K562 (cell line): ENCODE measurements around the gene GPR152. TPM values are rescaled to one million over a fixed set of nuclear protein-coding genes. Genes with fewer than 3 reads are reported as not detected.

Experiments used
- ARNT ChIP-seq, 2 experiments: fragments of 450-650 bp; IDR thresholded peaks; 2 replicates each; pipeline ENCODE4 v1.6.1; 2016; ENCODE audit warnings: mild to moderate bottlenecking in 1 of 2
- ATF7 ChIP-seq: fragments of 450-650 bp; IDR thresholded peaks from 2 replicates; pipeline ENCODE4 v1.7.1; 2014; ENCODE audit warnings: mild to moderate bottlenecking, moderate library complexity
- BACH1 ChIP-seq: fragments of 200-800 bp; sonication (Bioruptor generic); IDR thresholded peaks from 2 replicates; pipeline ENCODE4 v1.6.1; 2016; ENCODE audit warnings: missing genetic modification characterization, missing compliant biosample characterization
- BHLHE40 ChIP-seq: IDR thresholded peaks from 2 replicates; pipeline ENCODE4 v1.6.1; 2011; ENCODE audit warnings: low read length, improper control_type of control experiment
- CAMTA2 ChIP-seq: fragments of 250-450 bp; sonication (Bioruptor Pico); conservative IDR thresholded peaks from 2 replicates; pipeline ENCODE4 v1.5.1; 2022
- CUX1 ChIP-seq: fragments of 200-800 bp; sonication (Bioruptor generic); IDR thresholded peaks from 2 replicates; pipeline ENCODE4 v1.6.1; 2016; ENCODE audit warnings: missing genetic modification characterization, missing compliant biosample characterization
- EP400 ChIP-seq: fragments of 450-650 bp; IDR thresholded peaks from 2 replicates; pipeline ENCODE4 v1.6.1; 2017; ENCODE audit warnings: antibody characterized with exemption, mild to moderate bottlenecking, moderate library complexity
- FOXJ2 ChIP-seq: fragments of 200-800 bp; sonication (Bioruptor generic); IDR thresholded peaks from 2 replicates; pipeline ENCODE4 v1.6.1; 2016; ENCODE audit warnings: missing genetic modification characterization, missing compliant biosample characterization
- GATA2 ChIP-seq: sonication (generic); formaldehyde crosslinking; IDR thresholded peaks from 2 replicates; pipeline ENCODE4 v1.4.0; 2020; ENCODE audit warnings: mild to moderate bottlenecking, missing genetic modification reagents
- MAZ ChIP-seq, 2 experiments: fragments of 450-650 bp in 1 of 2; sonication (generic) in 1 of 2; formaldehyde crosslinking; IDR thresholded peaks in 1 of 2; conservative IDR thresholded peaks in 1 of 2; 2 replicates each; pipeline versions ENCODE4 v1.4.0 to v1.5.0; 2020; ENCODE audit warnings: mild to moderate bottlenecking in 1 of 2, missing genetic modification reagents in 1 of 2
- NBN ChIP-seq: fragments of 450-650 bp; IDR thresholded peaks from 2 replicates; pipeline ENCODE4 v1.6.1; 2016; ENCODE audit warnings: low read depth, mild to moderate bottlenecking
- NCOA4 ChIP-seq: fragments of 450-650 bp; IDR thresholded peaks from 2 replicates; pipeline ENCODE4 v1.6.1; 2018; ENCODE audit warnings: mild to moderate bottlenecking; ENCODE audit not compliant: partially characterized antibody
- PHTF2 ChIP-seq: fragments of 250-450 bp; sonication (Bioruptor Pico); IDR thresholded peaks from 2 replicates; pipeline ENCODE4 v1.5.0; 2021; ENCODE audit warnings: mild to moderate bottlenecking
- PRMT5 ChIP-seq: sonication (generic); formaldehyde crosslinking; IDR thresholded peaks from 2 replicates; pipeline ENCODE4 v1.5.0; 2020; ENCODE audit warnings: missing genetic modification reagents
- SP1 ChIP-seq: sonication (generic); formaldehyde crosslinking; IDR thresholded peaks from 2 replicates; pipeline ENCODE4 v1.8.1; 2022; ENCODE audit warnings: mild to moderate bottlenecking, missing genetic modification reagents
- THRA ChIP-seq: fragments of 450-650 bp; IDR thresholded peaks from 2 replicates; pipeline ENCODE4 v1.6.1; 2017; ENCODE audit warnings: mild to moderate bottlenecking, moderate library complexity
- ZNF224 ChIP-seq: sonication (generic); formaldehyde crosslinking; IDR thresholded peaks from 2 replicates; pipeline ENCODE4 v1.8.0; 2022; ENCODE audit warnings: mild to moderate bottlenecking, missing genetic modification reagents
- ZNF277 ChIP-seq: fragments of 250-450 bp; sonication (Bioruptor Pico); IDR thresholded peaks from 2 replicates; pipeline ENCODE4 v1.8.0; 2022; ENCODE audit warnings: inconsistent platforms, mild to moderate bottlenecking, moderate library complexity, borderline replicate concordance
- ZNF311 ChIP-seq: fragments of 250-450 bp; sonication (Bioruptor Pico); IDR thresholded peaks from 2 replicates; pipeline ENCODE4 v1.4.0; 2020; ENCODE audit warnings: mild to moderate bottlenecking, moderate library complexity
- ZNF408 ChIP-seq: fragments of 250-450 bp; sonication (Bioruptor Pico); IDR thresholded peaks from 2 replicates; pipeline ENCODE4 v1.4.0; 2020; ENCODE audit warnings: low read depth, mild to moderate bottlenecking, moderate library complexity
- ZNF766 ChIP-seq: fragments of 200-800 bp; sonication (Bioruptor generic); conservative IDR thresholded peaks from 2 replicates; pipeline ENCODE4 v1.6.1; 2016; ENCODE audit warnings: missing genetic modification characterization, missing compliant biosample characterization
- polyA plus RNA-seq, 8 experiments: library from polyadenylated mRNA; depleted of rRNA in 4 of 8; stranded (reverse) in 5 of 8; unstranded in 3 of 8; fragments of >200 nt; fragmentation: Nextera tagmentation in 2 of 8; fragmentation: Illumina TruSeq in 1 of 8; extraction: Ambion mirVana in 2 of 8; extraction: Trizol in 1 of 8; gene quantifications; 2 replicates each; pipeline versions ENCODE4 v1.2.1 to v1.2.3, GENCODE V29; 2011 to 2014; ENCODE audit warnings: inconsistent platforms in 1 of 8, missing spikeins in 1 of 8
- total RNA-seq, 7 experiments: library from RNA; depleted of rRNA in 6 of 7; stranded (reverse); fragments of >200 nt in 6 of 7; fragmentation: Illumina TruSeq in 2 of 7; extraction: Trizol in 2 of 7; gene quantifications; 2 replicates each; pipeline versions ENCODE4 v1.2.1 to v1.2.3, GENCODE V29; 2011 to 2021; ENCODE audit warnings: low replicate concordance in 1 of 7

Gene GPR152
- total and polyA plus RNA-seq, 9 of the 15 experiments (the other 6 are each of a cell fraction or from before 2014, with no cell fraction given), result not detected

DNA sequence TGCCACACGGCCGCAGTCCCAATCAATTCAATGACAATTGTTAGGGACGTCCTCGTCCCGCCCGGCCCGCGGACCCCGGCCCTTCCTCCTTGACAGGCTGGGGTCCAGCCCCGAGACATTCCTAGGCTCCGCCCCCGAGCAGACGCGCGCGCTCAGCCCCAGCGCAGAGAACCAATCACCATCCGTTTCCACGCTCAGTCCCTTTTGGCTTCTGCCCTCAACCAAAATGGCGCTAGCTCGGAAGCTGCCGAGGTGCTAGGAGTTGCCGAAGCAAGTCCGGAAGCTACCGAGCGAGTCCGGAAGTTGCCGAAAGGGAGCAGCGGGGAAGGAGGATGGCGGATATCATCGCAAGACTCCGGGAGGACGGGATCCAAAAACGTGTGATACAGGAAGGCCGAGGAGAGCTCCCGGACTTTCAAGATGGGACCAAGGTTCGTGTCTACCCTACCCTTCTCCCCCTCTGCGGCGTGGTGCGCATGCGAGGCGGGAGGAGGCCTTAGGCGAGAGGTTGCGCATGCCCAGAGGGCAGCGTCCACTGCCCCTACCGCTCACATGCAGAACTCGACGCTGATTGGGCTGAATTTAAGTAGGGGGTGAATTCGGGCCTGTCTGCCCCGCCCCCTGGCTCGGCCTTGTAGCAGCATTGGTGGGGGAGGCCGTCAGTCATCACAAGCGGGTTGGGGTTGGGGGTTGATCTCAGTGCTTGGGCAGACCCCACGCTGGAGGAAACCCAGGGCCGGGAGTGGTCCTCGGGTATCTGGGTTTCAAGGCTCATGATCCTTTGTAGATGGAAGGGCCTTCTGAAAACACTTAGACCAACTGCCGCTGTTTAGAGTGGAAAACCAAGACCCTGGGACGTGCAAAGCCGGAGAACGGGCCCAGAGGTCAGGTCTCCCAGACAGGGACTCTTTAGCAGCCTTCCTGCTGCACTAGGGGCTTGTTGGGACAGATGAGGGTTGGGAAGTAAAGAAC lies 30.6 kb upstream of the GPR152 start, which contains the start of gene AIP (continued):
- TF ChIP-seq NCOA4, result no peak
- TF ChIP-seq BHLHE40, result no peak
- TF ChIP-seq ATF7, result peak; percentile 77; the same call in 1 of the 2 replicates
- no peak for TF ChIP-seq CAMTA2 (CRISPR knock-in tag)
- peak; percentile 12 to 52; a peak in 1 of 4 replicates for TF ChIP-seq ARNT (IDR thresholded peaks at IDR 0.05)
- TF ChIP-seq ZNF311 (CRISPR knock-in tag), result no peak
- TF ChIP-seq ZNF408 (CRISPR knock-in tag), result no peak
- no peak for TF ChIP-seq FOXJ2
- no peak for TF ChIP-seq ZNF766 (CRISPR knock-in tag)
- no peak for TF ChIP-seq BACH1 (tag)
- TF ChIP-seq PRMT5 (CRISPR knock-in tag), result no peak
- no peak for TF ChIP-seq THRA
- no peak for TF ChIP-seq CUX1 (CRISPR knock-in tag)
- TF ChIP-seq PHTF2 (CRISPR knock-in tag), result no peak
- no peak for TF ChIP-seq ZNF277
- TF ChIP-seq MAZ (CRISPR knock-in tag; conservative IDR thresholded peaks at IDR 0.05 in 1 of 2, IDR thresholded peaks at IDR 0.05 in 1 of 2), result peak; percentile 81 to 84; a peak in 3 of 4 replicates
- TF ChIP-seq GATA2 (CRISPR knock-in tag), result no peak
- peak; percentile 97 for TF ChIP-seq ZNF224
- TF ChIP-seq SP1 (CRISPR knock-in tag), result peak; percentile 98
- TF ChIP-seq NBN, result no peak
- TF ChIP-seq EP400, result peak; percentile 69
